Measurements from ENCODE around the gene GGA2.
"Not testable (repeated sequence)": the region's sequence is repeated elsewhere in the genome, so short reads cannot be mapped to it uniquely, and the experiment has no call there.

The GGA2 gene

GRCh38 chr16:23510164-23510914, at the start of gene GGA2:
Gene GGA2, minus strand, starts transcription at chr16:23510494. Its CDS starts 83 bp downstream, at chr16:23510411.
- peak in 53 of 56 donors; percentile 14 to 85 (median 62) for DNase-seq

- peak in 14 of 56 donors; percentile 19 to 55 (median 46) for DNase-seq
Observed at GRCh38 chr16:23557779-23558702, 47.7 kb upstream of the GGA2 start.

GRCh38 chr16:23556881-23557778, 46.8 kb upstream of the GGA2 start, which contains the start of the genes EARS2 and UBFD1:
Gene EARS2, minus strand, starts transcription at chr16:23557350. Its CDS starts 7 bp downstream, at chr16:23557343.
Gene UBFD1, plus strand, starts transcription at chr16:23557727. Its CDS starts 16 bp downstream, at chr16:23557743.
- peak; percentile 64 to 100 (median 96) for DNase-seq

GRCh38 chr16:23554536-23554935, 44.2 kb upstream of the GGA2 start:
- DNase-seq: no peak

GRCh38 chr16:23552161-23552560, 41.9 kb upstream of the GGA2 start:
- no peak for DNase-seq

GRCh38 chr16:23549938-23550337, 39.6 kb upstream of the GGA2 start:
- DNase-seq: no peak

GRCh38 chr16:23544436-23544835, 34.1 kb upstream of the GGA2 start:
- DNase-seq: no peak

GRCh38 chr16:23540817-23541178, 30.5 kb upstream of the GGA2 start:
- DNase-seq: not testable (repeated sequence)

- no peak for DNase-seq
Observed at GRCh38 chr16:23539984-23540816, 29.9 kb upstream of the GGA2 start.

GRCh38 chr16:23538919-23539278, 28.6 kb upstream of the GGA2 start:
- no peak for DNase-seq

- DNase-seq: no peak
Observed at GRCh38 chr16:23537390-23537789, 27.1 kb upstream of the GGA2 start.

GRCh38 chr16:23535901-23536300, 25.6 kb upstream of the GGA2 start:
- DNase-seq: no peak

- DNase-seq: no peak
Observed at GRCh38 chr16:23534868-23535860, 24.9 kb upstream of the GGA2 start.

GRCh38 chr16:23532448-23532847, 22.2 kb upstream of the GGA2 start:
- no peak for DNase-seq

GRCh38 chr16:23530062-23530461, 19.8 kb upstream of the GGA2 start:
- DNase-seq: no peak

GRCh38 chr16:23528644-23529310, 18.5 kb upstream of the GGA2 start:
- DNase-seq: no peak

- no peak for DNase-seq
Observed at GRCh38 chr16:23527961-23528643, 17.8 kb upstream of the GGA2 start.

GRCh38 chr16:23524886-23525285, 14.6 kb upstream of the GGA2 start:
- DNase-seq: no peak

All from amygdala (tissue), 56 donors.